ENCODE measurements around the gene FKBP5. TPM values are rescaled to one million over a fixed set of nuclear protein-coding genes. Genes with fewer than 3 reads are reported as not detected.
"Not testable (repeated sequence)": the region's sequence is repeated elsewhere in the genome, so short reads cannot be mapped to it uniquely, and the experiment has no call there.

Gene FKBP5
- total RNA-seq, 1 experiment from 2014 or later = 12.4 TPM

- DNase-seq (no peak), ATAC-seq (no peak)
- Histone ChIP-seq H3K4me3 (ENCODE audit: low read length) (no peak overlapping the region), H3F3A (ENCODE audit: low read length, unreplicated experiment) (no peaks in the 10 kb centered on the region), H4K20me1 (ENCODE audit: low read length) (no peaks in the 10 kb centered on the region), H3K9ac (ENCODE audit: low read length) (no peak overlapping the region), H3K4me1 (ENCODE audit: insufficient read depth, low read length) (no peaks in the 10 kb centered on the region), H3K9me3 (ENCODE audit: low read length) (no peaks in the 10 kb centered on the region), H3K4me2 (ENCODE audit: low read length) (no peak overlapping the region), H3K36me3 (ENCODE audit: low read depth, low read length) (no peaks in the 10 kb centered on the region), H3K9me2 (replicated peaks; ENCODE audit: low read length) (no peaks in the 10 kb centered on the region), H3K27ac (ENCODE audit: low read length) (no peak overlapping the region), H2AFZ (ENCODE audit: low read length) (no peak overlapping the region), H3K79me2 (ENCODE audit: low read length) (no peaks in the 10 kb centered on the region), H3K27me3 (ENCODE audit: low read length) (no peaks in the 10 kb centered on the region)
- BruUV-seq (replicated peaks) = no TSS peak
- intact Hi-C loops (cut with micrococcal nuclease) = no loop called here
- TF ChIP-seq EZH2 (IDR thresholded peaks at IDR 0.05; ENCODE audit: low read length, unreplicated experiment) (no peak), CTCF (conservative IDR thresholded peaks at IDR 0.05; ENCODE audit: low read depth, low read length) (no peak), EZH2phosphoT487 (IDR thresholded peaks at IDR 0.05; ENCODE audit: borderline replicate concordance, low read length) (no peak)
- ChIA-PET CTCF (no interaction called here), POLR2A (ENCODE audit: unreplicated experiment) (no interaction called here)
These were observed 149.5 kb downstream of the FKBP5 start for GRCh38 chr6:35539223-35539622.

GRCh38 chr6:35535847-35536246 lies 152.9 kb downstream of the FKBP5 start:
- POLR2A ChIA-PET (ENCODE audit: unreplicated experiment); H3K27ac ChIP-seq (ENCODE audit: low read length); DNase-seq; H3K4me2 ChIP-seq (ENCODE audit: low read length); H3K4me3 ChIP-seq (ENCODE audit: low read length); ATAC-seq; BruUV-seq (replicated peaks); H2AFZ ChIP-seq (ENCODE audit: low read length); H3F3A ChIP-seq (ENCODE audit: low read length, unreplicated experiment); H3K36me3 ChIP-seq (ENCODE audit: low read depth, low read length); H4K20me1 ChIP-seq (ENCODE audit: low read length); intact Hi-C loops (cut with micrococcal nuclease); H3K9me3 ChIP-seq (ENCODE audit: low read length); CTCF ChIA-PET; H3K27me3 ChIP-seq (ENCODE audit: low read length); H3K9me2 ChIP-seq (replicated peaks; ENCODE audit: low read length); H3K79me2 ChIP-seq (ENCODE audit: low read length); H3K9ac ChIP-seq (ENCODE audit: low read length); H3K4me1 ChIP-seq (ENCODE audit: insufficient read depth, low read length): not testable (repeated sequence)

- Histone ChIP-seq H3K36me3 (ENCODE audit: low read depth, low read length) (no peaks in the 10 kb centered on the region), H3K4me1 (ENCODE audit: insufficient read depth, low read length) (no peaks in the 10 kb centered on the region), H3K79me2 (ENCODE audit: low read length) (no peaks in the 10 kb centered on the region), H3K27me3 (ENCODE audit: low read length) (no peaks in the 10 kb centered on the region), H3K27ac (ENCODE audit: low read length) (no peak overlapping the region), H3K9me2 (replicated peaks; ENCODE audit: low read length) (no peaks in the 10 kb centered on the region), H3K4me3 (ENCODE audit: low read length) (no peak overlapping the region), H2AFZ (ENCODE audit: low read length) (no peak overlapping the region), H3F3A (ENCODE audit: low read length, unreplicated experiment) (no peaks in the 10 kb centered on the region), H3K9ac (ENCODE audit: low read length) (no peak overlapping the region), H4K20me1 (ENCODE audit: low read length) (no peaks in the 10 kb centered on the region), H3K9me3 (ENCODE audit: low read length) (no peaks in the 10 kb centered on the region), H3K4me2 (ENCODE audit: low read length) (no peak overlapping the region)
- TF ChIP-seq EZH2 (IDR thresholded peaks at IDR 0.05; ENCODE audit: low read length, unreplicated experiment) (no peak), EZH2phosphoT487 (IDR thresholded peaks at IDR 0.05; ENCODE audit: borderline replicate concordance, low read length) (no peak), CTCF (conservative IDR thresholded peaks at IDR 0.05; ENCODE audit: low read depth, low read length) (no peak)
- CTCF ChIA-PET = no interaction called here
- no peak for DNase-seq
- no TSS peak for BruUV-seq (replicated peaks)
- ATAC-seq = no peak
- POLR2A ChIA-PET (ENCODE audit: unreplicated experiment) = no interaction called here
- intact Hi-C loops (cut with micrococcal nuclease) = no loop called here
These were observed 154.1 kb downstream of the FKBP5 start for GRCh38 chr6:35534407-35535170.

Data from PC-3 (cell line).